Measurements from ENCODE around the gene FKRP. TPM values are rescaled to one million over a fixed set of nuclear protein-coding genes. Genes with fewer than 3 reads are reported as not detected.

The FKRP gene
- total RNA-seq, result 30.0 and 34.6 TPM in 2 replicates

GRCh38 chr19:46745521-46746280 is at the start of gene FKRP:
Gene FKRP, plus strand, starts transcription at chr19:46746057. Its CDS starts 9,394 bp downstream, at chr19:46755451.

GRCh38 chr19:46717034-46717715 is 28.7 kb upstream of the FKRP start, which contains the start of gene PRKD2:
Gene PRKD2, minus strand, starts transcription at chr19:46717114. Its CDS starts 744 bp downstream, at chr19:46716370.

GRCh38 chr19:46746281-46747057 is 612 bp downstream of the FKRP start, which contains the start of gene STRN4:
Gene STRN4, minus strand, starts transcription at chr19:46746450. Its CDS starts 20 bp downstream, at chr19:46746430.

GRCh38 chr19:46788262-46788967 is 42.6 kb downstream of the FKRP start, which contains the start of gene SLC1A5:
Gene SLC1A5, minus strand, starts transcription at chr19:46788594. Its CDS starts 629 bp downstream, at chr19:46787965.

Other genes starting within 250 kb of the FKRP start
- gene CALM3, start 144.7 kb upstream of the FKRP start, total RNA-seq, result 146 and 342 TPM in 2 replicates
- 6.8 and 9.1 TPM in 2 replicates for gene PTGIR, start 121.0 kb upstream of the FKRP start, total RNA-seq
- gene GNG8, start 109.9 kb upstream of the FKRP start, total RNA-seq, result not detected in 2 replicates
- 2.2 and 5.0 TPM in 2 replicates for gene DACT3, start 84.9 kb upstream of the FKRP start, total RNA-seq
- 11.0 and 28.1 TPM in 2 replicates for gene PRKD2, start 28.9 kb upstream of the FKRP start, total RNA-seq
- 43.7 and 73.4 TPM in 2 replicates for gene STRN4, start 393 bp downstream of the FKRP start, total RNA-seq
- 153 and 200 TPM in 2 replicates for gene SLC1A5, start 42.5 kb downstream of the FKRP start, total RNA-seq
- gene AP2S1, start 104.8 kb downstream of the FKRP start, total RNA-seq, result 184 and 247 TPM in 2 replicates
- 33.9 and 46.8 TPM in 2 replicates for gene ARHGAP35, start 114.9 kb downstream of the FKRP start, total RNA-seq